ENCODE measurements around the gene NKTR. TPM values are rescaled to one million over a fixed set of nuclear protein-coding genes. Genes with fewer than 3 reads are reported as not detected.
"Not testable (repeated sequence)": the region's sequence is repeated elsewhere in the genome, so short reads cannot be mapped to it uniquely, and the experiment has no call there.

NKTR gene
- total and polyA plus RNA-seq, 2 experiments from 2014 or later: 50.5 to 75.3 TPM

- Histone ChIP-seq H3K9me3 (ENCODE audit: low read depth) (no peaks in the 10 kb centered on the region), H3K4me3 (no peak overlapping the region), H3K36me3 (peaks cover 31% of the 10 kb centered on the region), H3K4me1 (ENCODE audit: low read depth) (no peaks in the 10 kb centered on the region), H3K27ac (no peak overlapping the region), H3K27me3 (no peaks in the 10 kb centered on the region)
- TF ChIP-seq CTCF (IDR thresholded peaks at IDR 0.05; ENCODE audit: low read depth, low read length): no peak
- DNase-seq (ENCODE audit: low read depth in 1 of 2, low spot score in 1 of 2): no peak
These were observed 38.2 kb upstream of the NKTR start for GRCh38 chr3:42562047-42562907.

- no peaks in the 10 kb centered on the region for H3K9me3 ChIP-seq (ENCODE audit: low read depth)
- peaks cover 24% of the 10 kb centered on the region for H3K36me3 ChIP-seq
- H3K27ac ChIP-seq: no peak overlapping the region
- H3K4me1 ChIP-seq (ENCODE audit: low read depth): peaks cover 14% of the 10 kb centered on the region
- H3K27me3 ChIP-seq: no peaks in the 10 kb centered on the region
- no peak overlapping the region for H3K4me3 ChIP-seq
- TF ChIP-seq CTCF (IDR thresholded peaks at IDR 0.05; ENCODE audit: low read depth, low read length): no peak
- DNase-seq (ENCODE audit: low read depth in 1 of 2, low spot score in 1 of 2): peak in 1 of 2 donors; percentile 26
These were observed 30.8 kb upstream of the NKTR start for GRCh38 chr3:42569593-42570142.

- no peak overlapping the region for H3K27ac ChIP-seq
- no peaks in the 10 kb centered on the region for H3K27me3 ChIP-seq
- peak; percentile 75 for TF ChIP-seq CTCF (IDR thresholded peaks at IDR 0.05; ENCODE audit: low read depth, low read length)
- H3K9me3 ChIP-seq (ENCODE audit: low read depth): peaks cover 3% of the 10 kb centered on the region
- H3K4me3 ChIP-seq: no peak overlapping the region
- peak; percentile 51 to 52 for DNase-seq (ENCODE audit: low read depth in 1 of 2, low spot score in 1 of 2)
- H3K4me1 ChIP-seq (ENCODE audit: low read depth): peaks cover 14% of the 10 kb centered on the region
- H3K36me3 ChIP-seq: peaks cover 10% of the 10 kb centered on the region
These were observed 28.2 kb upstream of the NKTR start for GRCh38 chr3:42572278-42572677.

GRCh38 chr3:42575137-42575741, 25.2 kb upstream of the NKTR start:
- no peak for DNase-seq (ENCODE audit: low read depth in 1 of 2, low spot score in 1 of 2)
- Histone ChIP-seq H3K27ac (no peak overlapping the region), H3K27me3 (no peaks in the 10 kb centered on the region), H3K4me1 (ENCODE audit: low read depth) (no peaks in the 10 kb centered on the region), H3K9me3 (ENCODE audit: low read depth) (peaks cover 3% of the 10 kb centered on the region), H3K4me3 (no peak overlapping the region), H3K36me3 (no peaks in the 10 kb centered on the region)
- no peak for TF ChIP-seq CTCF (IDR thresholded peaks at IDR 0.05; ENCODE audit: low read depth, low read length)

DNA sequence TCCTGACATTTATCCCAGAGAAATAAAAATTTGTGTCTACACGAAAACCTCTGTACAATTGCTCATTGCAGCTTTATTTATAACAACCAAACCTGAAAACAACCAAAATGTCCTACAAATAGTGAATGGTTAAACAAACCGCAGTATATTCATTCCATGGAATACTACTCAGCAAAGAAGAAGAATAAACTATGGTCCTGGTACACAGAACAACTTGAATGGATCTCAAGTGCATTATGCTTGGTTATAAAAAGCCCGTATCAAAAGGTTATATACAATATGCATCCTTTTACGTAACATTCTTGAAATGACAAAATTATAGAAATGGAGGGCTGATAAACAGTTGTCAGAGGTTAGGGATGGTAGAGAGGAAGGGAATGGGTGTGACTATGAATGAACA, 22.4 kb upstream of the NKTR start:
- H3K4me3 ChIP-seq: no peak overlapping the region
- peaks cover 12% of the 10 kb centered on the region for H3K4me1 ChIP-seq (ENCODE audit: low read depth)
- no peak for DNase-seq (ENCODE audit: low read depth in 1 of 2, low spot score in 1 of 2)
- H3K27me3 ChIP-seq: no peaks in the 10 kb centered on the region
- H3K27ac ChIP-seq: no peak overlapping the region
- H3K9me3 ChIP-seq (ENCODE audit: low read depth): peaks cover 3% of the 10 kb centered on the region
- no peaks in the 10 kb centered on the region for H3K36me3 ChIP-seq
- no peak for TF ChIP-seq CTCF (IDR thresholded peaks at IDR 0.05; ENCODE audit: low read depth, low read length)

DNA sequence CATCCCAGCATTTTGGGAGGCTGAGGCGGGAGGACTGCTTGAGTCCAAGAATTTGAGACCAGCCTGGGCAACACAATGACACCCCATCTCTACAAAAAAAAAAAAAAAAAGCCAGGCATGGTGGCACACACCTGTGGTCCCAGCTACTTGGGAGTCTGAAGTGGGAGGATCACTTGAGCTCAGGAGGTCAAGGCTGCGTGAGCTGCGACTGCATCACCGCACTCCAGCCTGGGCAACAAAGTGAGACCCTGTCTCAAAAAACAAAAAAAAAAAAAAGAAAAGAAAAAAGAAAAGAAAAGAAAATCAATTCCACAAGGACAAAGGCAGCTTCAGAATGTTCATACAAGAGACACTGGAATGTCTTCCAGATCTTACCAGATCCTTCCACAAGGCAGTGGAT, 21.1 kb upstream of the NKTR start:
- not testable (repeated sequence) for DNase-seq (ENCODE audit: low read depth in 1 of 2, low spot score in 1 of 2); H3K9me3 ChIP-seq (ENCODE audit: low read depth); H3K36me3 ChIP-seq; H3K4me3 ChIP-seq; H3K27ac ChIP-seq; H3K27me3 ChIP-seq
- peaks cover 12% of the 10 kb centered on the region for H3K4me1 ChIP-seq (ENCODE audit: low read depth)

Data from cardiac muscle cell (in vitro differentiated cells and primary cell).